ENCODE measurements around the gene TFF3.

TFF3 gene

GRCh38 chr21:42319851-42320572, 4.8 kb upstream of the TFF3 start:
- DNase-seq: no peak

- no peak for DNase-seq
Observed at GRCh38 chr21:42319376-42319775, 4.2 kb upstream of the TFF3 start.

- no peak for DNase-seq
Observed at GRCh38 chr21:42317826-42318746, 2.9 kb upstream of the TFF3 start.

GRCh38 chr21:42317341-42317741, 2.1 kb upstream of the TFF3 start:
- no peak for DNase-seq

GRCh38 chr21:42316891-42317290, 1.7 kb upstream of the TFF3 start:
- DNase-seq: no peak

GRCh38 chr21:42314616-42315295, 453 bp downstream of the TFF3 start:
- no peak for DNase-seq

- DNase-seq: no peak
Observed at GRCh38 chr21:42313501-42313969, 1.7 kb downstream of the TFF3 start.

GRCh38 chr21:42312626-42313104, 2.5 kb downstream of the TFF3 start:
- DNase-seq: no peak

- no peak for DNase-seq
Observed at GRCh38 chr21:42311816-42312625, 3.2 kb downstream of the TFF3 start.

- DNase-seq: no peak
Observed at GRCh38 chr21:42311160-42311559, 4.0 kb downstream of the TFF3 start.

GRCh38 chr21:42310411-42311001, 4.7 kb downstream of the TFF3 start:
- DNase-seq: no peak

- peak; percentile 65 for DNase-seq
Observed at GRCh38 chr21:42309753-42310213, 5.4 kb downstream of the TFF3 start.

GRCh38 chr21:42308914-42309752, 6.1 kb downstream of the TFF3 start:
- DNase-seq: no peak

- no peak for DNase-seq
Observed at GRCh38 chr21:42308161-42308913, 6.9 kb downstream of the TFF3 start.

- DNase-seq: no peak
Observed at GRCh38 chr21:42307106-42307505, 8.1 kb downstream of the TFF3 start.

GRCh38 chr21:42306366-42307035, 8.7 kb downstream of the TFF3 start:
- no peak for DNase-seq

- DNase-seq: no peak
Observed at GRCh38 chr21:42305707-42306147, 9.5 kb downstream of the TFF3 start.

GRCh38 chr21:42304556-42305454, 10.4 kb downstream of the TFF3 start:
- DNase-seq: no peak

Data from CD4-positive, alpha-beta T cell treated with Interleukin-21 for 1 hour (primary cell).